ENCODE data around the gene CCNL2. TPM values are rescaled to one million over a fixed set of nuclear protein-coding genes. Genes with fewer than 3 reads are reported as not detected.

The CCNL2 gene
- total RNA-seq, 2 donors from 2014 or later, result 187 to 244 TPM

DNA sequence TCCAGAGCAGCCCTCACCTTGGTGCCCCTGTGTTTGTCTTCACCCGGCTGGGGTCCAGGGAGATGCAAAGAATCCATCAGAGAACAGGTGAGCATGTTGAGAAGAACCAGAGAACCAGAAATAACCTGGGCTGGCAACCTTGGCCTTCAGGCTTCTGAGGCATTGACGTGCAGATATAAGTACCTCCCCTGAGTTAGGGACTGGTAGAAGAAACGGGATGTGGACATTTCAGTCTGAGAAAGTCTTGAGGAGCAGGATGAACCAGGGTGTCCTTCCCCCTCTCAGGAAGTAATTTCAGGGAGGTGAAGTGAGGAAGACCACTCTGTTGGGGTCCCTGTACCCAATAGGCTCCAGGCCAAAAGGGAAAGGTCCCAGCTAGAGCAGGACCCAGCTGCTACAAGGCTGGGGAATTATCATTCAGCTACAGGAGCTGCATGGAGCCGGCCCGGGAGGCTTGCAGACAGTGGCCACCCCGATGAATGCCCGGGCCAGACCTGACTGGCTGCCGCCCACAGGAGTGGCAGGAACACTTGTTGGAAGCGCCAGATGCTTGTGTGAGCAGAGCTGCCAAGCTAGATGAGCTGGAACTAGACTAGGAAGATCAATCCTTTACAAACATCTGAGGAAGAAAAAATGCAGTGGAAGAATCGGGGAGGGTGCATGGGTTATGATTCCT, 22.4 kb downstream of the CCNL2 start:
- Mint-ChIP-seq H3K27ac (no peak overlapping the region), H3K27me3 (ENCODE audit: insufficient read depth) (no peaks in the 10 kb centered on the region), H3K36me3 (ENCODE audit: low read depth) (peaks cover 10% of the 10 kb centered on the region), H3K9me3 (no peaks in the 10 kb centered on the region), H3K4me1 (peaks cover 4% of the 10 kb centered on the region), H3K4me3 (peak overlapping the region; percentile 76)
- TF ChIP-seq, protein P1, sequence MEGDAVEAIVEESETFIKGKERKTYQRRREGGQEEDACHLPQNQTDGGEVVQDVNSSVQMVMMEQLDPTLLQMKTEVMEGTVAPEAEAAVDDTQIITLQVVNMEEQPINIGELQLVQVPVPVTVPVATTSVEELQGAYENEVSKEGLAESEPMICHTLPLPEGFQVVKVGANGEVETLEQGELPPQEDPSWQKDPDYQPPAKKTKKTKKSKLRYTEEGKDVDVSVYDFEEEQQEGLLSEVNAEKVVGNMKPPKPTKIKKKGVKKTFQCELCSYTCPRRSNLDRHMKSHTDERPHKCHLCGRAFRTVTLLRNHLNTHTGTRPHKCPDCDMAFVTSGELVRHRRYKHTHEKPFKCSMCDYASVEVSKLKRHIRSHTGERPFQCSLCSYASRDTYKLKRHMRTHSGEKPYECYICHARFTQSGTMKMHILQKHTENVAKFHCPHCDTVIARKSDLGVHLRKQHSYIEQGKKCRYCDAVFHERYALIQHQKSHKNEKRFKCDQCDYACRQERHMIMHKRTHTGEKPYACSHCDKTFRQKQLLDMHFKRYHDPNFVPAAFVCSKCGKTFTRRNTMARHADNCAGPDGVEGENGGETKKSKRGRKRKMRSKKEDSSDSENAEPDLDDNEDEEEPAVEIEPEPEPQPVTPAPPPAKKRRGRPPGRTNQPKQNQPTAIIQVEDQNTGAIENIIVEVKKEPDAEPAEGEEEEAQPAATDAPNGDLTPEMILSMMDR (conservative IDR thresholded peaks at IDR 0.05), result no peak
- DNase-seq, result no peak
- Histone ChIP-seq H3K4me1 (ENCODE audit: control insufficient read depth, insufficient read depth, low read length) (no peaks in the 10 kb centered on the region), H3K27ac (ENCODE audit: low read depth, low read length) (no peak overlapping the region), H3K9me3 (ENCODE audit: control insufficient read depth, low read length) (no peaks in the 10 kb centered on the region), H3K36me3 (ENCODE audit: control insufficient read depth, insufficient read depth, low read length) (peaks cover 7% of the 10 kb centered on the region), H3K27me3 (ENCODE audit: control insufficient read depth, insufficient read depth, low read length, poor library complexity, severe bottlenecking) (no peaks in the 10 kb centered on the region), H3K9ac (ENCODE audit: extremely low read depth, low read length, poor library complexity, severe bottlenecking) (no peak overlapping the region), H3K4me3 (ENCODE audit: low read length) (no peak overlapping the region)
- 91 to 99% methylated on average over 9 to 10 of the region's 10 CpGs for WGBS, 2 experiments (ENCODE audit: insufficient coverage in 1 of 2, insufficient read length in 1 of 2)

- Mint-ChIP-seq H3K27ac (peak within 1 kb of the TSS; percentile 96), H3K4me1 (peaks cover 4% of the 10 kb centered on the region), H3K36me3 (ENCODE audit: low read depth) (peaks cover 8% of the 10 kb centered on the region), H3K9me3 (no peaks in the 10 kb centered on the region), H3K27me3 (ENCODE audit: insufficient read depth) (no peaks in the 10 kb centered on the region), H3K4me3 (peak within 1 kb of the TSS; percentile 76)
- Histone ChIP-seq H3K9ac (ENCODE audit: extremely low read depth, low read length, poor library complexity, severe bottlenecking) (peak within 1 kb of the TSS; percentile 85), H3K9me3 (ENCODE audit: control insufficient read depth, low read length) (no peaks in the 10 kb centered on the region), H3K27ac (ENCODE audit: low read depth, low read length) (peak within 1 kb of the TSS; percentile 72), H3K27me3 (ENCODE audit: control insufficient read depth, insufficient read depth, low read length, poor library complexity, severe bottlenecking) (no peaks in the 10 kb centered on the region), H3K4me1 (ENCODE audit: control insufficient read depth, insufficient read depth, low read length) (no peaks in the 10 kb centered on the region), H3K36me3 (ENCODE audit: control insufficient read depth, insufficient read depth, low read length) (peaks cover 12% of the 10 kb centered on the region), H3K4me3 (ENCODE audit: low read length) (peak within 1 kb of the TSS; percentile 86)
- TF ChIP-seq, protein P1 (conservative IDR thresholded peaks at IDR 0.05), result peak; percentile 48
- DNase-seq, result peak; percentile 99
- 0% methylated on average over 50 to 85 of the region's 85 CpGs for WGBS, 2 experiments (ENCODE audit: insufficient coverage in 1 of 2, insufficient read length in 1 of 2)
Measured at GRCh38 chr1:1374929-1375662, 24.0 kb downstream of the CCNL2 start, which contains the start of gene AURKAIP1. Gene AURKAIP1 (minus strand): TSS chr1:1375207. CDS start chr1:1374756, 451 bp downstream.

DNA sequence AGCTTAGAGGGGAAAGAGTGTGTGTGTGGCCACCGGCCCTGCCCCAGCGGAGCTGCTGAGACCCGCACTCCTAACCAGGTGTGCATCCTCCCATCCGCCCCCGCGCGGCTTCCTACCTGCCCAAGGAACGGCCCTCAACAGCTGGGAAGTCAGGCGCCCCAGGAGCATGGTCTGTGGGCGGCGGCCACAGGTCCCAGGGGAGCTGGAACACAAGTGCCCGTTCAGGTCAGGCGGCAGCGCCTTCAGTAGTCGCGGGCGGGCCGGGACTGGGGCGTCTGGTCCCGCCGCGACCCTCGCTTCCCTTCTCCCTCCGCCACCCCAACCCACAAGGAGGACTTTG, 24.6 kb downstream of the CCNL2 start:
- no peaks in the 10 kb centered on the region for H3K9me3 ChIP-seq (ENCODE audit: control insufficient read depth, low read length)
- WGBS, 2 experiments (ENCODE audit: insufficient coverage in 1 of 2, insufficient read length in 1 of 2), result 1% methylated on average over 14 to 24 of the region's 24 CpGs
- H3K36me3 Mint-ChIP-seq (ENCODE audit: low read depth), result peaks cover 8% of the 10 kb centered on the region

More for the DNA sequence above, 24.6 kb downstream of the CCNL2 start:
- peak overlapping the region; percentile 85 for H3K9ac ChIP-seq (ENCODE audit: extremely low read depth, low read length, poor library complexity, severe bottlenecking)
- peak overlapping the region; percentile 86 for H3K4me3 ChIP-seq (ENCODE audit: low read length)
- peak overlapping the region; percentile 76 for H3K4me3 Mint-ChIP-seq
- TF ChIP-seq, protein P1 (conservative IDR thresholded peaks at IDR 0.05), result no peak
- DNase-seq, result peak; percentile 55
- H3K27ac ChIP-seq (ENCODE audit: low read depth, low read length), result peak overlapping the region; percentile 72
- H3K27me3 ChIP-seq (ENCODE audit: control insufficient read depth, insufficient read depth, low read length, poor library complexity, severe bottlenecking), result no peaks in the 10 kb centered on the region
- H3K36me3 ChIP-seq (ENCODE audit: control insufficient read depth, insufficient read depth, low read length), result peaks cover 12% of the 10 kb centered on the region
- H3K27me3 Mint-ChIP-seq (ENCODE audit: insufficient read depth), result no peaks in the 10 kb centered on the region
- peak overlapping the region; percentile 80 for H3K27ac Mint-ChIP-seq
- H3K9me3 Mint-ChIP-seq, result no peaks in the 10 kb centered on the region
- H3K4me1 Mint-ChIP-seq, result peaks cover 4% of the 10 kb centered on the region
- H3K4me1 ChIP-seq (ENCODE audit: control insufficient read depth, insufficient read depth, low read length), result no peaks in the 10 kb centered on the region
